Panc1 (cell line): Measurements from ENCODE around the gene DENND2A. TPM values are rescaled to one million over a fixed set of nuclear protein-coding genes. Genes with fewer than 3 reads are reported as not detected.

Source experiments
- ATAC-seq: fragments of 200-7000 bp; cut with Tn5 transposase; 2 replicates; pipeline ENCODE4 v1.9.1; 2020; ENCODE audit warnings: mild to moderate bottlenecking, moderate library complexity
- BruUV-seq: library from RNA; stranded (reverse); fragments of 400-500 nt; replicated peaks from 2 replicates; lab custom pipeline; 2021; lab: Mats Ljungman, UMichigan
- CTCF ChIA-PET: fragments of 300-600 bp; sonication (Branson Sonifier 250); formaldehyde crosslinking; loops from one replicate; lab custom pipeline; 2022; ENCODE audit warnings: antibody characterized with exemption; lab: Charles Lee
- POLR2A ChIA-PET: fragments of 300-600 bp; sonication (Branson Sonifier 250); formaldehyde crosslinking; loops from one replicate; lab custom pipeline; 2022; ENCODE audit warnings: antibody characterized with exemption; lab: Charles Lee
- DNase-seq: peaks from one replicate; pipeline ENCODE4 v3.0.0-alpha.2; 2010; ENCODE audit warnings: low read depth, low spot score
- H3K27ac ChIP-seq: 2 replicates; pipeline ENCODE4 v1.5.1; 2011; ENCODE audit warnings: mild to moderate bottlenecking, low read length, inconsistent platforms
- H3K27me3 ChIP-seq: fragments of 200-500 bp; sonication (Bioruptor generic); 2 replicates; pipeline ENCODE4 v1.6.0; 2014; ENCODE audit warnings: low read length, inconsistent platforms; ENCODE audit not compliant: control insufficient read depth, insufficient read depth
- H3K36me3 ChIP-seq: fragments of 200-500 bp; sonication (Bioruptor generic); 2 replicates; pipeline ENCODE4 v1.5.1; 2014; ENCODE audit warnings: inconsistent platforms, mild to moderate bottlenecking, low read length, moderate library complexity; ENCODE audit not compliant: control insufficient read depth, insufficient read depth
- H3K4me1 ChIP-seq: 2 replicates; pipeline ENCODE4 v1.5.1; 2011; ENCODE audit warnings: inconsistent platforms, mild to moderate bottlenecking, low read length, moderate library complexity; ENCODE audit not compliant: control insufficient read depth, insufficient read depth
- H3K4me3 ChIP-seq, 2 experiments: 2 replicates each; pipeline ENCODE4 v1.5.1; 2011 to 2012; ENCODE audit warnings: low read depth in 2 of 2, low read length in 2 of 2, mild to moderate bottlenecking in 2 of 2, inconsistent platforms in 1 of 2, moderate library complexity in 1 of 2
- H3K9me3 ChIP-seq: fragments of 200-500 bp; sonication (Bioruptor generic); 2 replicates; pipeline ENCODE4 v1.5.1; 2014; ENCODE audit warnings: low read depth, mild to moderate bottlenecking, inconsistent platforms, low read length, moderate library complexity; ENCODE audit not compliant: control insufficient read depth, insufficient read depth
- POLR2AphosphoS5 ChIP-seq: IDR thresholded peaks from 2 replicates; pipeline ENCODE4 v1.6.1; 2012; ENCODE audit warnings: mild to moderate bottlenecking, low read depth, low read length, moderate library complexity
- REST ChIP-seq, 2 experiments: IDR thresholded peaks; 2 replicates each; pipeline ENCODE4 v1.6.1; 2011 to 2012; ENCODE audit warnings: low read depth in 2 of 2, control low read depth in 1 of 2, low read length in 1 of 2, mild to moderate bottlenecking in 1 of 2, moderate library complexity in 1 of 2; ENCODE audit not compliant: insufficient read depth in 1 of 2
- SIN3A ChIP-seq: IDR thresholded peaks from 2 replicates; pipeline ENCODE4 v1.6.1; 2012; ENCODE audit warnings: low read depth, mild to moderate bottlenecking, low read length, moderate library complexity, borderline replicate concordance; ENCODE audit not compliant: insufficient read depth
- TCF7L2 ChIP-seq: IDR thresholded peaks from 2 replicates; pipeline ENCODE4 v1.6.1; 2011; ENCODE audit warnings: mild to moderate bottlenecking, low read depth, low read length, inconsistent platforms
- in situ Hi-C: cut with HindIII; loops from 2 replicates; pipeline ENCODE4 v1.10.0; 2016; ENCODE audit warnings: low sequenced_read_pairs, low pct_unique_long_range_greater_than_20kb
- intact Hi-C: fragments of 100-400 bp; cut with micrococcal nuclease; formaldehyde crosslinking; loops from one replicate; pipeline ENCODE4 v1.10.0; 2022; ENCODE audit not compliant: unreplicated experiment
- total RNA-seq: library from RNA; stranded (reverse); gene quantifications from one replicate; pipeline ENCODE4 v1.2.1, GENCODE V29; 2021; ENCODE audit not compliant: unreplicated experiment
- TF ChIP-seq, protein P1 (sequence below): fragments of 450-650 bp; IDR thresholded peaks from 2 replicates; pipeline ENCODE4 v1.5.1; 2017; ENCODE audit warnings: mild to moderate bottlenecking

DENND2A gene
- total RNA-seq, 1 experiment from 2014 or later = 1.4 TPM

DNA sequence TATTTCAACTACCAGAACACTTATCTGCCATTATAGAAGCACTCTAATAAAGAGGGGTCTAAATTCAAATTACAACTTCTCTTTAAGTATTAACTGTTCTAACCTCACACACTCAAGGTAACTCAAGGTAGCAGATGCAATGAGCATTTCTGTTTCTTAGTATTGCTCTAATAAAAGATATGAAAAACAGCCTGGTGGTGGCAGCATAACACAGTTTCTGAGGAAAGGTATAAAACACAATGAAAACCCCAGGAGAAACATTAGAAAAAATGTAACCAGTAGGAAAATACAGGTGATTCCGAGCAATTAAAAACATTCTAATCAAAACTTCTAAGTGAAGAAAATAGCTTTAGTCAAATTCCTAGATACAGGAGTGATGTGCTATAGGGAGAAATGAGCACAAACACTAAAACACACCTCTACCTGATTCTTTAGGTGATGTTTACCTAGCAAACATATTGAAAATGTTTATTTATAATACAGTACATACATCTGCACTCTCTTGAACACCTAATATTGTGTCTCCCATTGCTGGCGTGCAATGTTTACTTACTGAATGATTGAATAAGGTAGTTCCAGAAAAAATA is 164.8 kb downstream of the DENND2A start:
- no peaks in the 10 kb centered on the region for H3K9me3 ChIP-seq
- no peak for ATAC-seq
- H3K27me3 ChIP-seq = no peaks in the 10 kb centered on the region
- no peak for DNase-seq
- ChIA-PET CTCF (interaction anchor here (0.7 to 1.0 kb wide), 2 partner anchors 17 to 178 kb away, joined by 4 to 5 read pairs; no protein-coding TSS in a partner anchor), POLR2A (interaction anchor here (0.7 kb wide), 1 partner anchor 328 kb away, joined by 5 read pairs; no protein-coding TSS in a partner anchor)
- in situ Hi-C loops (no loop called here), intact Hi-C loops (loop anchor here (1.0 kb wide), 1 partner anchor 177 kb away; no protein-coding TSS in a partner anchor)
- no peak overlapping the region for H3K4me3 ChIP-seq
- H3K36me3 ChIP-seq = no peaks in the 10 kb centered on the region; the same call in 1 of the 2 replicates
- TF ChIP-seq POLR2AphosphoS5 (no peak), SIN3A (no peak), TCF7L2 (no peak), REST (IDR thresholded peaks at IDR 0.05; ENCODE audit: insufficient read depth in 1 of 2, low read depth in 2 of 2, low read length in 1 of 2) (no peak)
- TF ChIP-seq, protein P1, sequence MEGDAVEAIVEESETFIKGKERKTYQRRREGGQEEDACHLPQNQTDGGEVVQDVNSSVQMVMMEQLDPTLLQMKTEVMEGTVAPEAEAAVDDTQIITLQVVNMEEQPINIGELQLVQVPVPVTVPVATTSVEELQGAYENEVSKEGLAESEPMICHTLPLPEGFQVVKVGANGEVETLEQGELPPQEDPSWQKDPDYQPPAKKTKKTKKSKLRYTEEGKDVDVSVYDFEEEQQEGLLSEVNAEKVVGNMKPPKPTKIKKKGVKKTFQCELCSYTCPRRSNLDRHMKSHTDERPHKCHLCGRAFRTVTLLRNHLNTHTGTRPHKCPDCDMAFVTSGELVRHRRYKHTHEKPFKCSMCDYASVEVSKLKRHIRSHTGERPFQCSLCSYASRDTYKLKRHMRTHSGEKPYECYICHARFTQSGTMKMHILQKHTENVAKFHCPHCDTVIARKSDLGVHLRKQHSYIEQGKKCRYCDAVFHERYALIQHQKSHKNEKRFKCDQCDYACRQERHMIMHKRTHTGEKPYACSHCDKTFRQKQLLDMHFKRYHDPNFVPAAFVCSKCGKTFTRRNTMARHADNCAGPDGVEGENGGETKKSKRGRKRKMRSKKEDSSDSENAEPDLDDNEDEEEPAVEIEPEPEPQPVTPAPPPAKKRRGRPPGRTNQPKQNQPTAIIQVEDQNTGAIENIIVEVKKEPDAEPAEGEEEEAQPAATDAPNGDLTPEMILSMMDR = no peak; the same call in 1 of the 2 replicates
- H3K4me1 ChIP-seq = 0 out of 2 replicates have a peak, but pooled peaks cover 10% of the 10 kb centered on the region
- no peak overlapping the region for H3K27ac ChIP-seq
- BruUV-seq = no TSS peak

Other genes starting within 250 kb of the DENND2A start
- 57.8 TPM for gene SLC37A3, start 242.3 kb downstream of the DENND2A start, total RNA-seq
- 0.92 TPM for gene RAB19, start 236.8 kb downstream of the DENND2A start, total RNA-seq
- 87.9 TPM for gene MKRN1, start 161.3 kb downstream of the DENND2A start, total RNA-seq
- 21.6 TPM for gene ADCK2, start 32.1 kb upstream of the DENND2A start, total RNA-seq
- gene NDUFB2, start 55.9 kb upstream of the DENND2A start, total RNA-seq = 246 TPM